GM12872 (cell line): ENCODE measurements around the gene MARCHF5.

ENCODE experiments used
- CTCF ChIP-seq: IDR thresholded peaks from 3 replicates; pipeline ENCODE4 v1.5.1; 2011; ENCODE audit warnings: low read depth, mild to moderate bottlenecking, low read length, moderate library complexity; ENCODE audit not compliant: insufficient read depth

The MARCHF5 gene

GRCh38 chr10:92350411-92350810 is 59.4 kb downstream of the MARCHF5 start:
- TF ChIP-seq CTCF: no peak

DNA sequence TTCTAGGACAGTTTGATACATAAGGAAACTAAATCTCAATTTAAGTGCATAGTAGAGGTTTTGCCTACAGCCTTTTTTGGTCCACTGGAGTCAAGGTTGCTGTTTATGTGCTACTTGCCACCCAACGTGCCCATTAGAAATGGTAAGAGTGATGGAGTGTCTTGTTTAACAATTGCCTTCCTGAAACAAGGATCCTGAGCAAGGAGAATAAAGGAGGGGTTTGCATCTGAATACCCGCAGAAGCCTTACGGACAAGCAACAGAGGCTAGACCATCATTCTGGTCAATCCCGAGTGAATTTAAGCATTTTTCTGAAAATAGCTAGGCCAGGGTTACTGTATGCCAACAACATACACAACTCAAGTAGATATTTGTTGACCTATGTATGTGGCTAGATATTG is 63.6 kb downstream of the MARCHF5 start:
- no peak for TF ChIP-seq CTCF

DNA sequence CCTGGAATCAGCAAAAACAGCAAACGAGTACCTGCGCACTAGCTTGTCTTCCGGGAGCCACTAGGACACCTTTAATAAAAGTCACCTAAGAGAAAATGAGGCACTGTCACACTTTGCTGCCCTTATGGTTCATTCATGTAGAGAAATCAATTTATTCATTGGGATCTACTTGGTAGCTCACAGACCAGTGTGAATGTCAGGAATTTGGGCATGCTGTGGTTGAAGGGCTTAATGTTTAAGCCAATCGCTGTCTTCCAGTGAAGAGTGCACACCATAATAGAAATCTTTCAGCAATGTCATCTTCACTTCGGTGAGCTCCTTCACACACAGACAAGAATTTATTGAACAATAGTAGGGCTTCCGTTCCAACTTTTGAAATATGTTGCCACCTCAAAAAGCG is 65.1 kb downstream of the MARCHF5 start:
- TF ChIP-seq CTCF: no peak

- no peak for TF ChIP-seq CTCF
Observed at GRCh38 chr10:92363498-92363897, 72.5 kb downstream of the MARCHF5 start.

DNA sequence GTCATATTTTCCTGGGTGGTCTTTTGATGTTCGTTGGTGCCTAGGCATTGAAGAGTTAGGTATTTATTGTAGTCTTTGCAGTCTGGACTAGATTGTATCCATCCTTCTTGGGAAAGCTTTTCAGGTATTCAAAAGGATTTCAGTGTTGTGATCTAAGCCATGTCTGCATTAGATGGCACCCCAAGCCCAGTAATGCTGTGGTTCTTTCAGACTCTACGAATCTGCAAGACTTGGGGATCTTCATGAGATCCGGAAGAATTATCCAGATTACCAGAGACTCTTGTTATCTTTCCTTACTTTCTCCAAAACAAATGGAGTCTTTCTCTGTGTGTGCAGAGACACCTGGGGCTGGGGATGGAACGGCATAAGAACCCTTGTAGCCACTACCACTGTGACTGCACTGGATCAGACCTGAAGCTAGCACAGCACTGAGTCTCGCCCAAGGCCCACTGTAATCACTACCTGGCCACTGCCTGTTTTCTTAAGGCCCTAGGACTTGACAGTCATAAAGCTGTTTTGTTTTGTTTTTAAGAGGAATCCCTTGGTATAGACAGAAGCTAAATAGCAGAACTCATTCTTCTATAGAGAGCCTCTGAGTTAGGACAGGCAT is 75.5 kb downstream of the MARCHF5 start:
- TF ChIP-seq CTCF: no peak

DNA sequence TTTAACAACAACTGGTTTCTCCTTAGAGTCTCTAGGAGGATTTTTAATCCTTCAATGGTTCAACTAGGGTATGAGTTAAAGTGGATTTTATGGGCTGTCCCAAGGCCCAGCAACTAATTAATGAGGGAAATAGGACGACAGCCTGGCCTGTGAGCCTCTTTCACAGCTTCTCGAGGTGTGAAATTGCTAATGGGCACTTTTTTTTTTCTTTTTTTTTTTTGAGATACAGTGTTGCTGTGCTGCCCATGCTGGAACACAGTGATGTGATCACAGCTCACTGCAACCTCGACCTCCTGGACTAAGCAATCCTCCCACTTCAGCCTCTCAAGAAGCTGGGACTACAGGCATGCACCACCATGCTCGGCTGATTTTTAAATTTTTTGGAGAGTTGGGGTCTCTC is 87.0 kb downstream of the MARCHF5 start:
- no peak for TF ChIP-seq CTCF

DNA sequence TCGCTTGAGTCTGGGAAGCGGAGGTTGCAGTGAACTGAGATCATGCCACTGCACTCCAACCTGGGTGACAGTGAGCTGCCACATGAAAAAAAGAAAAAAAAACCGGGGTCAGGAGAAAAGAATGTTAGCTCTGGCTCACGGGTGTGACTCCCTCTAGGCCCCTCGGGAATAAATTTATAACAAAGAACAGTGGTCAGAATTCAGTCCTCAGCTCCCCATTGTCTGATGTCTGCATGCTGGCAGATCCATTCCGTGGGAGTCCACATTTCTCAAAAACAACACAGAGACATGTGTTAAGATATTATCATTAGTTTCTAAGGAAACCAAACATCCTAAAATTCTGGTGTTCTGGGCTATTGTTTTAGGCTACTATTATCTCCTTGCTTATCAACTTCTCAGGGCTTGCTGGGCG is 90.6 kb downstream of the MARCHF5 start:
- TF ChIP-seq CTCF: no peak
